ENCODE measurements around the gene IQCB1.
"Not testable (repeated sequence)": the region's sequence is repeated elsewhere in the genome, so short reads cannot be mapped to it uniquely, and the experiment has no call there.

IQCB1 gene

GRCh38 chr3:121834671-121835464 lies at the start of gene IQCB1, which contains the start of gene EAF2:
Gene IQCB1, minus strand, starts transcription at chr3:121835060. Its CDS starts 6,100 bp downstream, at chr3:121828960.
Gene EAF2, plus strand, starts transcription at chr3:121835209. Its CDS starts 77 bp downstream, at chr3:121835286.
- peak; percentile 86 to 94 for DNase-seq

- DNase-seq = no peak
Measured at GRCh38 chr3:121883507-121883906, 48.6 kb upstream of the IQCB1 start.

GRCh38 chr3:121878411-121878810 lies 43.6 kb upstream of the IQCB1 start:
- no peak for DNase-seq

- no peak for DNase-seq
Measured at GRCh38 chr3:121871430-121871829, 36.6 kb upstream of the IQCB1 start.

- no peak for DNase-seq
Measured at GRCh38 chr3:121870717-121871116, 35.9 kb upstream of the IQCB1 start.

GRCh38 chr3:121869736-121870135 lies 34.9 kb upstream of the IQCB1 start:
- DNase-seq = no peak

GRCh38 chr3:121863801-121864200 lies 28.9 kb upstream of the IQCB1 start:
- DNase-seq = no peak

- DNase-seq = not testable (repeated sequence)
Measured at GRCh38 chr3:121863247-121863646, 28.4 kb upstream of the IQCB1 start.

- not testable (repeated sequence) for DNase-seq
Measured at GRCh38 chr3:121857778-121858177, 22.9 kb upstream of the IQCB1 start.

GRCh38 chr3:121855555-121855954 lies 20.7 kb upstream of the IQCB1 start:
- no peak for DNase-seq

GRCh38 chr3:121852256-121852655 lies 17.4 kb upstream of the IQCB1 start:
- no peak for DNase-seq

GRCh38 chr3:121844892-121845291 lies 10.0 kb upstream of the IQCB1 start:
- DNase-seq = no peak

- DNase-seq = no peak
Measured at GRCh38 chr3:121839962-121840361, 5.1 kb upstream of the IQCB1 start.

- DNase-seq = no peak
Measured at GRCh38 chr3:121836481-121836880, 1.6 kb upstream of the IQCB1 start.

- no peak for DNase-seq
Measured at GRCh38 chr3:121836064-121836463, 1.2 kb upstream of the IQCB1 start.

- DNase-seq = no peak
Measured at GRCh38 chr3:121835465-121835801, 573 bp upstream of the IQCB1 start.

- no peak for DNase-seq
Measured at GRCh38 chr3:121834157-121834670, 646 bp downstream of the IQCB1 start.

GRCh38 chr3:121822973-121823372 lies 11.9 kb downstream of the IQCB1 start:
- no peak for DNase-seq

GRCh38 chr3:121821421-121822199 lies 13.2 kb downstream of the IQCB1 start:
- DNase-seq = no peak

GRCh38 chr3:121819236-121819635 lies 15.6 kb downstream of the IQCB1 start:
- no peak for DNase-seq

GRCh38 chr3:121818578-121818977 lies 16.3 kb downstream of the IQCB1 start:
- DNase-seq = no peak

- no peak for DNase-seq
Measured at GRCh38 chr3:121817753-121818152, 17.1 kb downstream of the IQCB1 start.

- no peak for DNase-seq
Measured at GRCh38 chr3:121809249-121809648, 25.6 kb downstream of the IQCB1 start.

GRCh38 chr3:121803771-121804320 lies 31.0 kb downstream of the IQCB1 start:
- DNase-seq = no peak

All from cerebellar nuclear complex (tissue), 1 donor.